HG02981 (cell line): Measurements from ENCODE around the gene MINDY4.

Experiments
- ATAC-seq: cut with Tn5 transposase; IDR thresholded peaks from one replicate; pipeline ENCODE4 v1.9.1; 2021; ENCODE audit warnings: mild to moderate bottlenecking, moderate library complexity; ENCODE audit not compliant: unreplicated experiment

Gene MINDY4

GRCh38 chr7:30924624-30925023 is 153.4 kb downstream of the MINDY4 start:
- ATAC-seq, result no peak

- ATAC-seq, result no peak
Observed at GRCh38 chr7:30925117-30925516, 153.9 kb downstream of the MINDY4 start.

- ATAC-seq, result no peak
Observed at GRCh38 chr7:30925913-30926312, 154.7 kb downstream of the MINDY4 start.

- ATAC-seq, result no peak
Observed at GRCh38 chr7:30926313-30926712, 155.1 kb downstream of the MINDY4 start.

GRCh38 chr7:30927040-30927439 is 155.8 kb downstream of the MINDY4 start:
- ATAC-seq, result no peak

- no peak for ATAC-seq
Observed at GRCh38 chr7:30927559-30927958, 156.3 kb downstream of the MINDY4 start.

GRCh38 chr7:30928254-30928872 is 157.1 kb downstream of the MINDY4 start:
- ATAC-seq, result no peak

GRCh38 chr7:30929686-30930085 is 158.5 kb downstream of the MINDY4 start:
- ATAC-seq, result no peak

GRCh38 chr7:30930621-30931020 is 159.4 kb downstream of the MINDY4 start:
- ATAC-seq, result no peak

GRCh38 chr7:30931161-30931928 is 160.1 kb downstream of the MINDY4 start:
- no peak for ATAC-seq

GRCh38 chr7:30931929-30932540 is 160.8 kb downstream of the MINDY4 start:
- ATAC-seq, result no peak

- ATAC-seq, result no peak
Observed at GRCh38 chr7:30932562-30932961, 161.3 kb downstream of the MINDY4 start.

GRCh38 chr7:30933124-30933974 is 162.1 kb downstream of the MINDY4 start:
- ATAC-seq, result no peak

- ATAC-seq, result no peak
Observed at GRCh38 chr7:30934225-30934624, 163.0 kb downstream of the MINDY4 start.

- ATAC-seq, result no peak
Observed at GRCh38 chr7:30934732-30935568, 163.7 kb downstream of the MINDY4 start.

GRCh38 chr7:30935569-30935877 is 164.3 kb downstream of the MINDY4 start:
- no peak for ATAC-seq

GRCh38 chr7:30936650-30937245 is 165.5 kb downstream of the MINDY4 start:
- ATAC-seq, result no peak

- no peak for ATAC-seq
Observed at GRCh38 chr7:30937416-30937815, 166.2 kb downstream of the MINDY4 start.

GRCh38 chr7:30938435-30939316 is 167.5 kb downstream of the MINDY4 start:
- ATAC-seq, result peak; percentile 77
